CD14-positive monocyte (primary cell): ENCODE data around the gene HSF2BP. TPM values are rescaled to one million over a fixed set of nuclear protein-coding genes. Genes with fewer than 3 reads are reported as not detected.
"Not testable (repeated sequence)": the region's sequence is repeated elsewhere in the genome, so short reads cannot be mapped to it uniquely, and the experiment has no call there.

ENCODE experiments used
- DNase-seq, 3 donors: peaks; one replicate each; pipeline ENCODE4 v3.0.0-alpha.2; 2011 to 2022
- H2AFZ ChIP-seq: 2 replicates; pipeline ENCODE4 v1.6.0; 2012; ENCODE audit warnings: mild to moderate bottlenecking, low read depth, low read length, inconsistent platforms; ENCODE audit not compliant: insufficient read depth, poor library complexity, severe bottlenecking
- H3K27ac ChIP-seq, 2 donors: 1 replicate in 1 of 2; 2 replicates in 1 of 2; pipeline ENCODE4 v1.5.1; 2012 to 2013; ENCODE audit warnings: low read length in 2 of 2, control low read depth in 1 of 2, inconsistent platforms in 1 of 2, low read depth in 1 of 2, mild to moderate bottlenecking in 1 of 2
- H3K27me3 ChIP-seq, 2 donors: one replicate each; pipeline versions ENCODE4 v1.6.0 to v1.6.1; 2011 to 2013; ENCODE audit warnings: low read length in 2 of 2; ENCODE audit not compliant: control insufficient read depth in 2 of 2, insufficient read depth in 2 of 2
- H3K36me3 ChIP-seq, 2 donors: replicated peaks in 1 of 2; 1 replicate in 1 of 2; 2 replicates in 1 of 2; pipeline versions ENCODE4 v1.5.1 to v1.6.1; 2012 to 2013; ENCODE audit warnings: low read length in 2 of 2, control low read depth in 1 of 2, inconsistent platforms in 1 of 2, mild to moderate bottlenecking in 1 of 2; ENCODE audit not compliant: insufficient read depth in 2 of 2, control insufficient read depth in 1 of 2
- H3K4me1 ChIP-seq, 2 donors: 1 replicate in 1 of 2; 2 replicates in 1 of 2; pipeline versions ENCODE4 v1.5.1 to v1.6.1; 2012 to 2013; ENCODE audit warnings: low read length in 2 of 2, control low read depth in 1 of 2, inconsistent platforms in 1 of 2, mild to moderate bottlenecking in 1 of 2, moderate library complexity in 1 of 2; ENCODE audit not compliant: insufficient read depth in 2 of 2, control insufficient read depth in 1 of 2
- H3K4me2 ChIP-seq: replicated peaks from 2 replicates; pipeline ENCODE3; 2012; ENCODE audit warnings: low read length, moderate library complexity, mild to moderate bottlenecking; ENCODE audit not compliant: poor library complexity, severe bottlenecking; ENCODE audit errors: extremely low read depth
- H3K4me3 ChIP-seq, 3 experiments: fragments of 200-600 bp in 1 of 3; sonication (generic) in 1 of 3; replicated peaks in 1 of 3; 1 replicate in 2 of 3; 2 replicates in 1 of 3; pipeline ENCODE4 v1.5.1; 2011 to 2013; ENCODE audit warnings: low read length in 3 of 3, mild to moderate bottlenecking in 3 of 3, control low read depth in 2 of 3, low read depth in 2 of 3, inconsistent platforms in 1 of 3, moderate library complexity in 1 of 3
- H3K79me2 ChIP-seq: 2 replicates; pipeline ENCODE4 v1.6.0; 2012; ENCODE audit warnings: mild to moderate bottlenecking, control low read depth, inconsistent platforms, low read length, moderate library complexity; ENCODE audit not compliant: insufficient read depth
- H3K9ac ChIP-seq: 2 replicates; pipeline ENCODE4 v1.6.0; 2017; ENCODE audit warnings: low read length, mild to moderate bottlenecking; ENCODE audit not compliant: insufficient read depth, poor library complexity, severe bottlenecking
- H3K9me3 ChIP-seq, 2 donors: replicated peaks in 1 of 2; 1 replicate in 1 of 2; 2 replicates in 1 of 2; pipeline versions ENCODE4 v1.5.1 to v1.6.1; 2012 to 2013; ENCODE audit warnings: low read length in 2 of 2, control low read depth in 1 of 2; ENCODE audit not compliant: control insufficient read depth in 1 of 2, insufficient read depth in 1 of 2
- H4K20me1 ChIP-seq: 2 replicates; pipeline ENCODE4 v1.6.0; 2012; ENCODE audit warnings: mild to moderate bottlenecking, low read length, control low read depth, moderate library complexity; ENCODE audit not compliant: insufficient read depth
- H3K27ac Mint-ChIP-seq, 7 donors: one replicate each; pipeline ENCODE4 v1.8.0; 2020; ENCODE audit warnings: mild to moderate bottlenecking in 7 of 7, mixed read lengths in 7 of 7, moderate library complexity in 6 of 7, inconsistent platforms in 2 of 7
- H3K27me3 Mint-ChIP-seq, 3 donors: one replicate each; pipeline ENCODE4 v1.8.0; 2021 to 2022; ENCODE audit warnings: low read depth in 3 of 3, mild to moderate bottlenecking in 3 of 3, mixed read lengths in 3 of 3, moderate library complexity in 3 of 3, inconsistent platforms in 1 of 3
- H3K36me3 Mint-ChIP-seq, 2 donors: one replicate each; pipeline ENCODE4 v1.8.0; 2020; ENCODE audit warnings: mixed read lengths in 2 of 2, inconsistent platforms in 1 of 2, mild to moderate bottlenecking in 1 of 2
- H3K4me1 Mint-ChIP-seq: one replicate; pipeline ENCODE4 v1.8.0; 2020; ENCODE audit warnings: mild to moderate bottlenecking, mixed read lengths
- H3K4me3 Mint-ChIP-seq, 2 donors: one replicate each; pipeline ENCODE4 v1.8.0; 2020; ENCODE audit warnings: mild to moderate bottlenecking in 2 of 2, mixed read lengths in 2 of 2, moderate library complexity in 1 of 2
- H3K9me3 Mint-ChIP-seq, 7 donors: one replicate each; pipeline ENCODE4 v1.8.0; 2020 to 2022; ENCODE audit warnings: mixed read lengths in 7 of 7, mild to moderate bottlenecking in 6 of 7, moderate library complexity in 6 of 7, inconsistent platforms in 2 of 7
- WGBS: methylation state at CpG from one replicate; pipeline ENCODE4 v1.1.5; 2013; ENCODE audit warnings: missing lambda C conversion rate; ENCODE audit not compliant: insufficient coverage; 5-methylcytosine and 5-hydroxymethylcytosine counted together
- intact Hi-C, 2 donors: fragments of 100-400 bp; cut with micrococcal nuclease; formaldehyde crosslinking; loops; one replicate each; pipeline versions ENCODE4 v1.15.0 to v1.15.1; 2023
- polyA plus RNA-seq, 3 donors: library from polyadenylated mRNA; depleted of rRNA in 1 of 3; unstranded in 2 of 3; stranded (reverse) in 1 of 3; fragments of 300-500 nt in 2 of 3; fragments of >200 nt in 1 of 3; fragmentation: Illumina TruSeq in 2 of 3; gene quantifications; 1 replicate in 2 of 3; 2 replicates in 1 of 3; pipeline ENCODE4 v1.2.3, GENCODE V29; 2012 to 2021

The HSF2BP gene
- polyA plus RNA-seq, 3 donors, result 0.20 TPM; not detected in 2

- H3K4me1 Mint-ChIP-seq, H3K4me1 ChIP-seq, H3K27me3 Mint-ChIP-seq, DNase-seq, H3K4me2 ChIP-seq, H3K4me3 Mint-ChIP-seq, H3K27ac ChIP-seq, H3K9me3 ChIP-seq, H3K4me3 ChIP-seq, H3K9me3 Mint-ChIP-seq, H3K9ac ChIP-seq, H2AFZ ChIP-seq, H3K36me3 Mint-ChIP-seq, H3K79me2 ChIP-seq, H3K36me3 ChIP-seq, intact Hi-C loops, H3K27ac Mint-ChIP-seq, H4K20me1 ChIP-seq, H3K27me3 ChIP-seq: not testable (repeated sequence)
- no CpG with 5 or more reads among the region's 3 CpGs for WGBS
Measured at GRCh38 chr21:43514834-43515233, 144.5 kb downstream of the HSF2BP start.

DNA sequence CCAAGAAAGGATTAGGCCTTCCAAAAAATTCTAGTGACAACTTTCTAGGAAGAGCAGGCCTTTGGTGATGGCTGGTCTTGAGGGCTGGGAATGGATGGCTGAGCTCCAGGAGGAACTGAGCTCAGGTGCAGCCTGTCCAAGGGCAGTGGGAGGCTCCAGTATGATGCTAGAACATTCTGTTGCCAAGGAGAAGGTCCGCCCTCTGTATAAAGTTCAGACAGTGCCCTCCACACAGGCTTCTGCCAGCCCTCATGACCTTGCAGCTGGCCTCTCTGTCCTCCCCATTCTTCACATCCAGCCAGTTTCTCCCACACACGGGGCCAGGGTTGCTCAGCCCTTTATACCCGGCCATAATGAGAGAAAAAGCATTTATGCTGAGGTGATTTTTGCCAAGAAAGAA lies 146.3 kb downstream of the HSF2BP start:
- not testable (repeated sequence) for H3K36me3 Mint-ChIP-seq

GRCh38 chr21:43511209-43511608 lies 148.1 kb downstream of the HSF2BP start:
- H3K36me3 Mint-ChIP-seq, H3K27me3 ChIP-seq, H3K9ac ChIP-seq, H3K79me2 ChIP-seq, H3K9me3 ChIP-seq, H3K4me2 ChIP-seq, H3K4me3 ChIP-seq, intact Hi-C loops, H3K4me1 ChIP-seq, H3K27ac ChIP-seq, DNase-seq, H3K9me3 Mint-ChIP-seq, H3K4me1 Mint-ChIP-seq, H4K20me1 ChIP-seq, H3K4me3 Mint-ChIP-seq, H3K27ac Mint-ChIP-seq, H3K27me3 Mint-ChIP-seq, H3K36me3 ChIP-seq, H2AFZ ChIP-seq: not testable (repeated sequence)
- no CpG with 5 or more reads among the region's 4 CpGs for WGBS

More for the DNA sequence above, 146.3 kb downstream of the HSF2BP start:
- H3K9ac ChIP-seq, H2AFZ ChIP-seq, H3K4me3 ChIP-seq, H3K4me1 Mint-ChIP-seq, H3K27ac Mint-ChIP-seq, H3K27me3 ChIP-seq, H3K9me3 Mint-ChIP-seq, H4K20me1 ChIP-seq, H3K79me2 ChIP-seq, H3K9me3 ChIP-seq, H3K36me3 ChIP-seq, H3K4me3 Mint-ChIP-seq, DNase-seq, H3K27me3 Mint-ChIP-seq, intact Hi-C loops, H3K27ac ChIP-seq, H3K4me2 ChIP-seq, H3K4me1 ChIP-seq: not testable (repeated sequence)
- no CpG with 5 or more reads among the region's 3 CpGs for WGBS

GRCh38 chr21:43510669-43511068 lies 148.6 kb downstream of the HSF2BP start:
- H3K36me3 Mint-ChIP-seq, H3K4me2 ChIP-seq, H3K9me3 Mint-ChIP-seq, H3K9me3 ChIP-seq, H3K27me3 Mint-ChIP-seq, DNase-seq, H3K27me3 ChIP-seq, H3K36me3 ChIP-seq, H3K27ac Mint-ChIP-seq, H3K79me2 ChIP-seq, H3K4me1 Mint-ChIP-seq, H3K4me3 Mint-ChIP-seq, H3K27ac ChIP-seq, H3K9ac ChIP-seq, intact Hi-C loops, H3K4me1 ChIP-seq, H4K20me1 ChIP-seq, H3K4me3 ChIP-seq, H2AFZ ChIP-seq: not testable (repeated sequence)
- no CpG with 5 or more reads among the region's 3 CpGs for WGBS
